ENCODE data around the gene PIK3IP1.

PIK3IP1 gene

DNA sequence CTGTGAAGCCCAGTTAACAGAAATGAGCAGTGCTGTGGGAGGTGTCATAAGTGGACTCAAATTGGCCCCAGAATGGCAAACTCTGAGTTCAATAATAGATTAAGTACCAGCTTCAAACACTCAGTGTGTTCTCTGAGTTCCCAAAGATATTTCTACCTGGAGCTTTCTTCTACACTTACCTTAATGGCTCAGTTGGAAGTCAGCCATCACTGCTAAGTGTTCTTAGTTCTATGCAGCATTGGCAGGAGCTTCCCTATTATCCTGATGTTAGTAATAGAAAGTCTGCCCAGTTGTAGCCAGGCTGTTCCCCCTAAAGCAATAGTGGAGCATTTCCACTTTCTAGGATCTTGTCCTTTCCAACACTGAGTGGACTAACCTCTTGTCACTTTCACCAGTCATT is 9.7 kb upstream of the PIK3IP1 start:
- TF ChIP-seq, protein P1, sequence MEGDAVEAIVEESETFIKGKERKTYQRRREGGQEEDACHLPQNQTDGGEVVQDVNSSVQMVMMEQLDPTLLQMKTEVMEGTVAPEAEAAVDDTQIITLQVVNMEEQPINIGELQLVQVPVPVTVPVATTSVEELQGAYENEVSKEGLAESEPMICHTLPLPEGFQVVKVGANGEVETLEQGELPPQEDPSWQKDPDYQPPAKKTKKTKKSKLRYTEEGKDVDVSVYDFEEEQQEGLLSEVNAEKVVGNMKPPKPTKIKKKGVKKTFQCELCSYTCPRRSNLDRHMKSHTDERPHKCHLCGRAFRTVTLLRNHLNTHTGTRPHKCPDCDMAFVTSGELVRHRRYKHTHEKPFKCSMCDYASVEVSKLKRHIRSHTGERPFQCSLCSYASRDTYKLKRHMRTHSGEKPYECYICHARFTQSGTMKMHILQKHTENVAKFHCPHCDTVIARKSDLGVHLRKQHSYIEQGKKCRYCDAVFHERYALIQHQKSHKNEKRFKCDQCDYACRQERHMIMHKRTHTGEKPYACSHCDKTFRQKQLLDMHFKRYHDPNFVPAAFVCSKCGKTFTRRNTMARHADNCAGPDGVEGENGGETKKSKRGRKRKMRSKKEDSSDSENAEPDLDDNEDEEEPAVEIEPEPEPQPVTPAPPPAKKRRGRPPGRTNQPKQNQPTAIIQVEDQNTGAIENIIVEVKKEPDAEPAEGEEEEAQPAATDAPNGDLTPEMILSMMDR (IDR thresholded peaks at IDR 0.05; ENCODE audit: low read depth, low read length): no peak
- DNase-seq: no peak
- H3K27me3 ChIP-seq (ENCODE audit: insufficient read depth, low read depth, severe bottlenecking): no peaks in the 10 kb centered on the region
- no peak overlapping the region for H3K4me3 ChIP-seq (ENCODE audit: low read depth, low read length)
- H3K27ac ChIP-seq: no peak overlapping the region
- no peaks in the 10 kb centered on the region for H3K9me3 ChIP-seq (ENCODE audit: severe bottlenecking)
- H3K36me3 ChIP-seq: no peaks in the 10 kb centered on the region

DNA sequence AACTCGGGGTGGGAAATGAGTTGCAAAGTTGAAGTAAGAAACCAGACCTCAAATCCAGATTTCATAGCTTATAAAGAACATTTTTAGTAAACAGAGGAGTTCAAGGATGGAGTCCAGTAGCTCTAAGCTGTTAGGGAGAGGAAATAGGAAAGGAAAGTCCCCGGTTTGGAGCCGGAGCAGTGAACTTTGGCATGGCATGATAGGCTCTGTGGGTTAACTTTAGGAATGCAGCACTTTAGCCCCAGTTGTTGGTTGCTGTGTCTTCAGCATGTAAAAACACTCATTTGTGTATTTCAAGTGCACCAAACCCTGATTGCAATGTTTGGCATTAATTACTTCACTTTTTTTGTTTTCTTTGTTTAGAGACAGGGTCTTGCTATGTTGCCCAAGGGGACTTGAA is 8.6 kb upstream of the PIK3IP1 start:
- TF ChIP-seq, protein P1 (IDR thresholded peaks at IDR 0.05; ENCODE audit: low read depth, low read length): no peak
- Histone ChIP-seq H3K27me3 (ENCODE audit: insufficient read depth, low read depth, severe bottlenecking) (no peaks in the 10 kb centered on the region), H3K36me3 (no peaks in the 10 kb centered on the region), H3K9me3 (ENCODE audit: severe bottlenecking) (no peaks in the 10 kb centered on the region), H3K27ac (no peak overlapping the region), H3K4me3 (ENCODE audit: low read depth, low read length) (no peak overlapping the region)
- no peak for DNase-seq

- TF ChIP-seq, protein P1 (IDR thresholded peaks at IDR 0.05; ENCODE audit: low read depth, low read length): no peak
- H3K36me3 ChIP-seq: no peaks in the 10 kb centered on the region
- H3K27ac ChIP-seq: no peak overlapping the region
- H3K4me3 ChIP-seq (ENCODE audit: low read depth, low read length): no peak overlapping the region
- no peaks in the 10 kb centered on the region for H3K27me3 ChIP-seq (ENCODE audit: insufficient read depth, low read depth, severe bottlenecking)
- no peak for DNase-seq
- no peaks in the 10 kb centered on the region for H3K9me3 ChIP-seq (ENCODE audit: severe bottlenecking)
Measured at GRCh38 chr22:31295831-31296657, 3.8 kb upstream of the PIK3IP1 start.

DNA sequence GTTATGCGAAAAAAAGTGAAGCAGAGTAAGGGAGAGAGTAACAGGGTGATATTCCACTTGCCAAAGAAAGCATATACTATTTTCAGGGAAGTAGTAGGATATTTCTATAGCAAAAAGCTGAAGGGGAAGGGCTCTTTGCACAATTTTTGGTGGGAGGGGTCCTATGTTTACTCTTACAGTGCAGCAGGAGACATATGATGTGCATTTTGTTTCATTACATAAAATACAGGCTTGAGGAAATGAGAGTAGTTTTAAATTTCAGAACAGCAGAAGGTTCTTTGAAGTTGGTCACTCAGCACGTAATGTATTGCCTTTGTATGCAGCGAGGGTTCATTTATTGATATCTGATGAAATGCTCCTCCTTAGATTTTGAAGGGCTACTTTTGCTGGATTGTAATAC is 3.1 kb upstream of the PIK3IP1 start:
- Histone ChIP-seq H3K36me3 (no peaks in the 10 kb centered on the region), H3K4me3 (ENCODE audit: low read depth, low read length) (no peak overlapping the region), H3K9me3 (ENCODE audit: severe bottlenecking) (no peaks in the 10 kb centered on the region), H3K27ac (no peak overlapping the region), H3K27me3 (ENCODE audit: insufficient read depth, low read depth, severe bottlenecking) (no peaks in the 10 kb centered on the region)
- DNase-seq: no peak
- TF ChIP-seq, protein P1 (IDR thresholded peaks at IDR 0.05; ENCODE audit: low read depth, low read length): no peak

DNA sequence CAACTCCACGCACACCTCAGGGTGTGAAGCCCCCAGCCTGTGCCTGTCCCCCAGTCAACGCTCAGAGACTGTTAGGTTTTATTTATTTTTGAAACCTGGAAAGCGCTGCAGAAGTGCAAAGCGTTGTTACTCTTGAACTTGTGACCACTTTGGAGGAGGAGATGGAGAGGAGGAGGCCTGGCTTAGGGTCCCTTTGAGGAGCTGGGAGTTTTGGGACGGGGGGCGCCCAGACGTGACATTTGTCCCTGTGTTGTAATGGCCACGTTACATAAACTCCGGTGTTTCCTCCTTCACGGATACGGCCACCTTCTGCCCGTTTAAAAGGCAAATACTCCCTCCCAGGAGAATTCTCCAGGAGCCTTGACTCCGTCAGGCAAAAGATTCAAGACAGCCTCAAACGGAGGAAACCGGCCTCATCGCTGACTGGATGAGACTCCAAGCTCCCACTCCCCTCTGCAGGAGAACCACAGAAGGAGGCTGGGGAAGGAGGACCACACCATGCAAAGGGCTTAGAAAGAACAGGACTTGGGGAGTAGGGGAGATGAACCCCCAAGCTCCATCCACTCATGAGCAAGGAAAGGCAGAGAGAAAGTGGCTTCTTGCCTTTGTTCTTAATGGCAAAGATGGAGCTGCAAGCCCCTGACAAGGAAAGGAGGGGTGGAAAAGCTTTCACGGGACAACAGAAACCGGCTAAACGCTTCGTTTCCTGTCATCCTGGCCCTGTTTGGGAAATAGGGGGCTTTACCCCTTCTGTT is 630 bp downstream of the PIK3IP1 start:
- Histone ChIP-seq H3K9me3 (ENCODE audit: severe bottlenecking) (no peaks in the 10 kb centered on the region), H3K27ac (no peak overlapping the region), H3K4me3 (ENCODE audit: low read depth, low read length) (peak overlapping the region; percentile 45), H3K36me3 (no peaks in the 10 kb centered on the region), H3K27me3 (ENCODE audit: insufficient read depth, low read depth, severe bottlenecking) (no peaks in the 10 kb centered on the region)
- TF ChIP-seq, protein P1 (IDR thresholded peaks at IDR 0.05; ENCODE audit: low read depth, low read length): no peak
- DNase-seq: no peak

All from WERI-Rb-1 (cell line).